Measurements from ENCODE around the gene RBCK1.
"Not testable (repeated sequence)": the region's sequence is repeated elsewhere in the genome, so short reads cannot be mapped to it uniquely, and the experiment has no call there.

RBCK1 gene

DNA sequence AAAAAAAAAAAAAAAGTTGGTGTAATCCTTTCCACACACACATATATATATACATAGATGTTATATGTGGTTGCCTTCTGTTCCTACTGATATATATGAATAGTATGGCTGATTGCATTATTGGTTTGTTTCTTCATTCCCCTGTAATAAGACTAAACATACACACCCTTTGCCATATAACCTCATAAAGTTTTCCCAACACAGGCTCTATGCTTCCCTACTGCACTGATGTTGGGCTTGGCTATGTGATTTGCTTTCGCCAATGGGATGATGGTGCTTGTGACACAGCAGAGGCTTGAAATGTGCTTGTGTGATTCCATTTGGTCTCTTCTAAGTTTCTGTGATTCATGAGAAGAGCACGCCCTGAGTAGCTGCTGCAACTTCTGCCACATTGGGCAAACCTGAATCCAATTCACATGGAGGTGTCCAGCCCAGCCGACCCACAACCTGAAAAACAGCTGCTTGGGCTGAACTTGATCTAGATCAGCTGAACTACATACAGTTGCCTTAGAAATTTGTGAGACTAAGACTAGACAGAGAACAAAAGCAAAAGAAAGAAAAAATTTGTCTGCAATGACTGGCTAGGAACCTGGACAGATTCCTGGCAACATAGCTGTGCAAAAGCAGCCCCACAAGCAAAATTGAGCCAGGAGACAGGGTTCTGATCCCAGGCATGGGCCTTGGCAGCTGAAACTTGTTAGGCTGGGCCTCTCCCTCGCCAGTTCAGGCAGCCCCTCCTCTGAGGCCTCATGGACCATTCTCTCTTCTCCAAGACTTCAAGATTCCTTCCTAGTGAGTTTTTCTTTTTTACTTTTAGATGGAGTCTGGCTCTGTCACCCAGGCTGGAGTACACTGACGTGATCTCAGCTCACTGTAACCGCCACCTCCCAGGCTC is 67.6 kb downstream of the RBCK1 start:
- no peak for DNase-seq

DNA sequence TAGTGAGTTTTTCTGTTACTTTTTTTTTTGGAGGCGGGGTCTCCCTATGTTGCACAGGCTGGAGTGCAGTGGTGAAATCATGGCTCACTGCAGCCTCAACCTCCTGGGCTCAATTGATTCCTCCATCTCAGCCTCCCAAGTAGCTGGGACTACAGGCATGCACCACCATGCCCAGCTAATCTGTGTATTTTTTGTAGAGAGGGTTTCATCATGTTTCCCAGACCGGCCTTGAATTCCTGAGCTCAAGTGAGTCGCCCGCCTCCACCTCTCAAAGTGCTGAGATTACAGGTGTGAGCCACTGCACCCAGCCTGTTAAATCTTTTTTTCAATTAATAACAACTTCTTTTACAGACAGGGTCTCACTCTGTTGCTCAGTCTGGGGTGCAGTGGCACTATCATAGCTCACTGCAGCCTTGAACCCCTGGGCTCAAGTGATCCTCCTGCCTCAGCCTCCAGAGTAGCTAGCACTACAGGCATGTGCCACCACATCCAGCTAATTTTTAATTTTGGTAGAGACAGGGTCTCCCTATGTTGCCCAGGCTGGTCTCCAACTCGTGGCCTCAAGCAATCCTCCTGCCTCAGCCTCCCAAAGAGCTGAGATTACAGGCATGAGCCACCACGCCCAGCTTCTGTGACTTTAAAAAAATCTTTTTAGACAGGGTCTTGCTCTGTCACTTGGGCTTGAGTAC is 68.6 kb downstream of the RBCK1 start:
- not testable (repeated sequence) for DNase-seq

DNA sequence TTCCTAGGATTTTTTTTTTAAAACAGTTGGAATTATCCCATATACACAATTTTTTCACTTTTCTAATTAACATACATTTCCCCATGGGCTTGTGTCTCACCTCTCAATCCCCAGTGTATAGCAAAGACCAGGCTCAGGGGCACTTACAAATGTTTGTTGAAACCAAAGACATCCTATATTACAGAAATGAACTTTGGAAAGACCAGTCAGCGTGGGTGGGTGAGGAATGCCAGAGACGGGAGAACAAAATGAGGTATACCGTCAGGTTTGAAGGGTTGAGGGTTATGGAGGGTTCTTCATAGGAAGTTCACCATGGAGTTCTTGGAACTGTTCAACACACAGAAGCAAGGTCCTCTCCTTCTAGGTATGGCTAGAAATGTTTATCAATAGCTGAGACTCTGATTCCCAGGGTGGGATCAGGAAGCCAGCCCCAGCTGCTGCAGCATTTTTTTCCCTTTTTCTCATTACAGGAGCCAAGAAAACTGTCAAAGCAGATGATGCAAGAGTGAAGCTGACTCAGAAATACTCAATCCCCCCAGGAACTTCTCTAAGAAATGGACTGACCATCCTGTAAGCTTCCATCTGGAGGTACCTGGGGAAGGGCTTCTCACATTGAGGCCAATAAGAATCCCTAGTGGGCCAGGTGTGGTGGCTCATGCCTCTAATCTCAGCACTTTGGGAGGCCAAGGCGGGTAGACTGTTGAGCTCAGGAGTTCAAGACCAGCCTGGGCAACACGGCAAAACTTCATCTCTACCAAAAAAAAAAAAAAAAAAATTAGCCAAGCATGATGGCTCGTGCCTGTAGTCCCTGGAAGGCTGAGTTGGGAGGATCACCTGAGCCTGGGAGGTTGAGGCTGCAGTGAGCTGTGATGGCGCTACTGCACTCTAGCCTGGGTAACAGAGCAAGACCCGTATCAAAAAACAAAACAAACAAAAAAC is 70.2 kb downstream of the RBCK1 start:
- no peak for DNase-seq

DNA sequence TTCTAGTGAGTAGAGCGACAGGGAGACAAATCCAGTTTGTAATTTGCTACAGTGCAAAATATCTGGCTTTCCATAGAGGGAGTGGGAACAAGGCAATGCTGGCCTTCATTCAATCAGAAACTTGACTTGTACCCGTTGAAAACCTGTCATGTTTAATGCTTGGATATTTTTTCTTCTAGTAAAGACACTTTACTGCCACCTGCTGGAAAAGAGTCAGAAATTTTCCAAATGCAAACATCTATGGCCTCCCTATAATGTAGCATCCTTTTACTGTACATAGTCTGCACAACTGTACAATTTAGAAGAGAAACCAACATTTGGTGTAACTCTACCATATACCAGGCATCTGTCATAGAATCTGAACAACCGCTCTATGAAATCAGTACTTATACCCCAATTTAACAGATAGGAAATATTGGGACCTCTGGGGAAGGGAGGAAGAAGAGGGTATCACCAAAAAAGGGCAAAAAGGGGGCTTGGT is 70.9 kb downstream of the RBCK1 start:
- DNase-seq: peak; percentile 63 to 87 (median 80)

DNA sequence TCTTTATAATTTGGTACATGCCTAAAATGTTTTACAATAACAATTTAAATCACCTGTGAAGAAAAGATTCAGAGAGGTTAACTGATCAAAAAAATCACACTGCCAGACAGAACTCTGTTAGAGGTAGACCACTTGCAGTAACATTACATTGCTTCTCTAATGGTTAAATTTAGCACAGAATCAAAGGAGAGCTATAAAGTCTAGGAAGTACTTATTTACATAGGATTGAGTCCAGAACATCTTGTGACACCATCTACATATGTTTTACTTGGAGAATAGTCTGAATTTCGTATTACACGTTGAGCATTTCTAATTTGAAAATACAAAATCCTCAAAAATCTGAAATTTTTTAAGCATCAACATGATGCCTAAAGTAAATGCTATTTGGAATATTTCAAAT is 71.4 kb downstream of the RBCK1 start:
- DNase-seq: no peak

DNA sequence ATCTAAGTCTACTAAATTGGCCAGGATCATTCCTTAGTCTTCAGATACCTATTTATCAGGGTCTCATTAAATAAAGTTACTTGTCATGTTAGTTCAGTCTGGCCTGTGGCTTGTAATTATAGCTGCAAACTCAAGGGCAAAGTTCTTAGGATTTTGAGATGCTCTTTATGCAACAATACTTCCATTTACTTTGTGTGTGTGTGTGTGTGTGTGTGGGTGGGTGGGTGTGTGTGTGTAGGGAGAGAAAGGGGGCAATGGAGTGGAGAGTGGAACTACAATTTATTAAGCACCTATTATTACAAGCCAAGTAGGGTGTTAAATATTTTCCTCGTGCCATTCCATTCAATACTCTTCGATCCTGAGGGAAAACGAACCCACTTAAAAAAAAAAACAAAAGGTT is 71.9 kb downstream of the RBCK1 start:
- DNase-seq: no peak

DNA sequence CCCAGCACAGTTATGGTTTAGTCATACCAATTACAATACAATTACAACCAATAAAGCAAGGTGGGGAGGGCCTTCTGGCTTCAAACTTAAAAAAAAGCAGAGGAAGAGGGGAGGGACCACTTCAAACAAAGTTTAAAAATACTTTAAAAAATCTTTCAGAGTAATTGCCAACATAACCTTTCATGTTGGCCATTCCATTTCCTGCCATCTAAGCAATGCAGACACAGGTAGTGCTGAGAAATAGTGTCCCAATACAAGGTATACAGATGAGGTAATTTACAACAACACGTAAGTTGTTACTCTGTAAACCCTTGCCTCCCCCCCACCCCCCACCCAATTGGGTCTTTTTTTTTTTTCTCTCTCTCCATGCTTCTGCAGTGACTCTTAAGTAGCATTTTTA is 73.1 kb downstream of the RBCK1 start:
- DNase-seq: no peak

Measured in suppressor macrophage treated with lipopolysaccharide for 1 hour (primary cell).